Measurements from ENCODE around the gene MNAT1. TPM values are rescaled to one million over a fixed set of nuclear protein-coding genes. Genes with fewer than 3 reads are reported as not detected.

Gene MNAT1
- polyA plus RNA-seq, 2 of the 4 experiments (the other 2 are of a cell fraction) = 42.7 to 78.1 TPM

GRCh38 chr14:60963761-60964160 is 229.2 kb downstream of the MNAT1 start:
- POLR2A ChIA-PET = no interaction called here
- FAIRE-seq (peak; percentile 61), ATAC-seq (no peak), DNase-seq (ENCODE audit: low read depth in 1 of 2, low spot score in 1 of 2) (no peak)
- no peak for TF ChIP-seq CBX2 (IDR thresholded peaks at IDR 0.05; ENCODE audit: borderline replicate concordance, low read depth)
- TF ChIP-seq HDAC2 (IDR thresholded peaks at IDR 0.05) = no peak
- no peak for TF ChIP-seq ZFP36 (IDR thresholded peaks at IDR 0.05; ENCODE audit: borderline replicate concordance, partially characterized antibody)
- TF ChIP-seq USF2 (IDR thresholded peaks at IDR 0.05) = no peak
- no peak for TF ChIP-seq SREBF2 (IDR thresholded peaks at IDR 0.05)
- H3K4me1 ChIP-seq = peaks cover 27% of the 10 kb centered on the region
- no peak overlapping the region for H3K4me3 ChIP-seq
- WGBS (ENCODE audit: missing lambda C conversion rate) = 43% methylated on average over 2 of the region's 2 CpGs
- no peak overlapping the region for H3K27ac ChIP-seq
- no peak overlapping the region for H3K4me2 ChIP-seq
- CTCF ChIA-PET = no interaction called here
- no peaks in the 10 kb centered on the region for H3K9me3 ChIP-seq

DNA sequence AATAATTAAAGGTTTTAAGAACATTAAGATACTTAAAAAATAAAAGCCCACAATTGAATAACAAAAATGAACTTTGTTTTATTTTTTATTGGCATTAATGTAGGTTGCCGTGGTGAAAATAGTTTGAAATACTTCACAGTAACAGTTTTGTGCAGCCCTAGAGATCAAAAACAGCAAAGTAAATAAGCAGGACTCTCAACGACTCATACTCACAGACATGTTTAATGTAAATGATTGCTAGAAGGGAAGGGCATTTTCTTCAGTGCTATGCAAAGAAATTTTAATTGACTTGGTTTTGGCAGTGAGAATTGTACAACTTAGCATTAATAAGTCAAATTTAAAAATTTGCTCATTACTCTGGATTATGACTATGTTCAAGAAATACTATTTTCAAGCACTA is 230.3 kb downstream of the MNAT1 start:
- peak in 1 of 2 experiments; percentile 6 for DNase-seq (ENCODE audit: low read depth in 1 of 2, low spot score in 1 of 2)
- Histone ChIP-seq H3K4me1 (peaks cover 29% of the 10 kb centered on the region), H3K27ac (no peak overlapping the region), H3K4me3 (no peak overlapping the region), H3K4me2 (peak overlapping the region; percentile 44), H3K9me3 (no peaks in the 10 kb centered on the region)
- ChIA-PET CTCF (no interaction called here), POLR2A (interaction anchor here (0.8 kb wide), 1 partner anchor 16 kb away, joined by 5 read pairs; the partner anchor contains the start of genes SLC38A6 and TRMT5)
- no peak for TF ChIP-seq RNF2 (IDR thresholded peaks at IDR 0.05; ENCODE audit: borderline replicate concordance, low read depth)
- TF ChIP-seq, protein P1, sequence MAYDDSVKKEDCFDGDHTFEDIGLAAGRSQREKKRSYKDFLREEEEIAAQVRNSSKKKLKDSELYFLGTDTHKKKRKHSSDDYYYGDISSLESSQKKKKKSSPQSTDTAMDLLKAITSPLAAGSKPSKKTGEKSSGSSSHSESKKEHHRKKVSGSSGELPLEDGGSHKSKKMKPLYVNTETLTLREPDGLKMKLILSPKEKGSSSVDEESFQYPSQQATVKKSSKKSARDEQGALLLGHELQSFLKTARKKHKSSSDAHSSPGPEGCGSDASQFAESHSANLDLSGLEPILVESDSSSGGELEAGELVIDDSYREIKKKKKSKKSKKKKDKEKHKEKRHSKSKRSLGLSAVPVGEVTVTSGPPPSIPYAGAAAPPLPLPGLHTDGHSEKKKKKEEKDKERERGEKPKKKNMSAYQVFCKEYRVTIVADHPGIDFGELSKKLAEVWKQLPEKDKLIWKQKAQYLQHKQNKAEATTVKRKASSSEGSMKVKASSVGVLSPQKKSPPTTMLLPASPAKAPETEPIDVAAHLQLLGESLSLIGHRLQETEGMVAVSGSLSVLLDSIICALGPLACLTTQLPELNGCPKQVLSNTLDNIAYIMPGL (CRISPR knock-in tag; IDR thresholded peaks at IDR 0.05; ENCODE audit: borderline replicate concordance) = no peak
- TF ChIP-seq CHD4 (IDR thresholded peaks at IDR 0.05; ENCODE audit: borderline replicate concordance) = no peak
- TF ChIP-seq MAFK (IDR thresholded peaks at IDR 0.05; ENCODE audit: partially characterized antibody) = no peak
- no peak for TF ChIP-seq SMC3 (IDR thresholded peaks at IDR 0.05)
- TF ChIP-seq HOXB5 (CRISPR knock-in tag; IDR thresholded peaks at IDR 0.05) = no peak
- no peak for TF ChIP-seq CTCF (IDR thresholded peaks at IDR 0.05)
- no peak for TF ChIP-seq GATA3 (IDR thresholded peaks at IDR 0.05; ENCODE audit: borderline replicate concordance)
- TF ChIP-seq, protein P2, sequence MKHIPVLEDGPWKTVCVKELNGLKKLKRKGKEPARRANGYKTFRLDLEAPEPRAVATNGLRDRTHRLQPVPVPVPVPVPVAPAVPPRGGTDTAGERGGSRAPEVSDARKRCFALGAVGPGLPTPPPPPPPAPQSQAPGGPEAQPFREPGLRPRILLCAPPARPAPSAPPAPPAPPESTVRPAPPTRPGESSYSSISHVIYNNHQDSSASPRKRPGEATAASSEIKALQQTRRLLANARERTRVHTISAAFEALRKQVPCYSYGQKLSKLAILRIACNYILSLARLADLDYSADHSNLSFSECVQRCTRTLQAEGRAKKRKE (CRISPR knock-in tag; IDR thresholded peaks at IDR 0.05; ENCODE audit: low read depth) = no peak
- TF ChIP-seq USF2 (IDR thresholded peaks at IDR 0.05) = no peak
- no peak for TF ChIP-seq RCOR1 (IDR thresholded peaks at IDR 0.05; ENCODE audit: low read depth, low read length)
- no peak for TF ChIP-seq HDAC2 (IDR thresholded peaks at IDR 0.05)
- no peak for TF ChIP-seq RFX5 (IDR thresholded peaks at IDR 0.05)
- no peak for TF ChIP-seq MAZ (IDR thresholded peaks at IDR 0.05; ENCODE audit: borderline replicate concordance, low read depth, low read length)
- WGBS (ENCODE audit: missing lambda C conversion rate) = 13% methylated on average over 2 of the region's 2 CpGs
- peak in 1 of 2 experiments; percentile 59; a peak in 1 of 6 replicates for ATAC-seq
- no peak for FAIRE-seq

Measured in A549 (cell line).